Choroid plexus epithelial cell (primary cell): ENCODE results near the gene RRBP1.

Experiments
- DNase-seq: peaks from one replicate; pipeline ENCODE4 v3.0.0-alpha.2; 2010; ENCODE audit warnings: low read depth
- H3K4me3 ChIP-seq: 2 replicates; pipeline ENCODE4 v1.5.1; 2011; ENCODE audit warnings: low read depth, mild to moderate bottlenecking, control low read depth, low read length, moderate library complexity
- TF ChIP-seq, protein P1 (sequence below): conservative IDR thresholded peaks from 2 replicates; pipeline ENCODE4 v1.5.1; 2011; ENCODE audit warnings: low read depth, mild to moderate bottlenecking, control low read depth, inconsistent platforms, low read length, moderate library complexity

Gene RRBP1

DNA sequence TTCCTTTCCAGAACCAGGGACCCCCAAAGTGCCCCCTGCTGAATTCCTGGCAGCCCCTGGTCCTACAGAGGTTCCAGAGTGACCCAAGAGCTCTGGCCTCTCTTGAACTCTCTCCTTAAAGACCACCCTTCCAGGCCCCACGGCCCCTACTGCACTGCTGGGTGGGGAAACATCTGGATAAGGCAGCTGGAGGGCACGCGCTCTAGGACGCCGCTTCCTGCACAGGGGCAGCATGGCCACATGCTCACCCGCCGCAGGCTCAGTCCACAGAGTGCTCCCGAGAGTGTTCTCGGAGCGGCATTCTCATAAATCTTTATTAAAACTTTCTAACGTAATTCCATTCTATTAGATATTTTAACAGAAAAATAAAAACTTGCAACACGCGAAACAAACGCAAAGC is 37.0 kb downstream of the RRBP1 start:
- TF ChIP-seq, protein P1, sequence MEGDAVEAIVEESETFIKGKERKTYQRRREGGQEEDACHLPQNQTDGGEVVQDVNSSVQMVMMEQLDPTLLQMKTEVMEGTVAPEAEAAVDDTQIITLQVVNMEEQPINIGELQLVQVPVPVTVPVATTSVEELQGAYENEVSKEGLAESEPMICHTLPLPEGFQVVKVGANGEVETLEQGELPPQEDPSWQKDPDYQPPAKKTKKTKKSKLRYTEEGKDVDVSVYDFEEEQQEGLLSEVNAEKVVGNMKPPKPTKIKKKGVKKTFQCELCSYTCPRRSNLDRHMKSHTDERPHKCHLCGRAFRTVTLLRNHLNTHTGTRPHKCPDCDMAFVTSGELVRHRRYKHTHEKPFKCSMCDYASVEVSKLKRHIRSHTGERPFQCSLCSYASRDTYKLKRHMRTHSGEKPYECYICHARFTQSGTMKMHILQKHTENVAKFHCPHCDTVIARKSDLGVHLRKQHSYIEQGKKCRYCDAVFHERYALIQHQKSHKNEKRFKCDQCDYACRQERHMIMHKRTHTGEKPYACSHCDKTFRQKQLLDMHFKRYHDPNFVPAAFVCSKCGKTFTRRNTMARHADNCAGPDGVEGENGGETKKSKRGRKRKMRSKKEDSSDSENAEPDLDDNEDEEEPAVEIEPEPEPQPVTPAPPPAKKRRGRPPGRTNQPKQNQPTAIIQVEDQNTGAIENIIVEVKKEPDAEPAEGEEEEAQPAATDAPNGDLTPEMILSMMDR = no peak
- no peak overlapping the region for H3K4me3 ChIP-seq
- DNase-seq = no peak

DNA sequence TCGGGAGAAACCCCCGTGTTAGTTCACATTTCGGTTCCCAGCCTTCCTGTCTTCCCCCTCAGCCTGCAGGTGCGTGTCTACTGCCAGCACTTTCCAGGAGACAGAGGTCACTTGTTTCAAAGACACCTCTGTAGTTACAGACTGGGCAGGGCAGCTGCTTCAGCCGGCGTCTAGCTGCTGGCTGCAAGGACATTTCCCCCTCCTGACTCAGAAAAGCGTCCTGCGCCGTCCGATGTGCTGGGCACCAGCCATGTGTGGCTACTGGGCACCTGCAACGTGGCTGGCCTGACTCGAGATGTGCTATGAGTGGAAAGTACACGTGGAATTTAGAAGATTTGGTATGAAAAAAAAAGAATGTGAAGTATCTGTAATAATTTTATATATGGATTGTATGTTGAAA is 37.6 kb downstream of the RRBP1 start:
- no peak for DNase-seq
- H3K4me3 ChIP-seq = no peak overlapping the region
- TF ChIP-seq, protein P1 = no peak

DNA sequence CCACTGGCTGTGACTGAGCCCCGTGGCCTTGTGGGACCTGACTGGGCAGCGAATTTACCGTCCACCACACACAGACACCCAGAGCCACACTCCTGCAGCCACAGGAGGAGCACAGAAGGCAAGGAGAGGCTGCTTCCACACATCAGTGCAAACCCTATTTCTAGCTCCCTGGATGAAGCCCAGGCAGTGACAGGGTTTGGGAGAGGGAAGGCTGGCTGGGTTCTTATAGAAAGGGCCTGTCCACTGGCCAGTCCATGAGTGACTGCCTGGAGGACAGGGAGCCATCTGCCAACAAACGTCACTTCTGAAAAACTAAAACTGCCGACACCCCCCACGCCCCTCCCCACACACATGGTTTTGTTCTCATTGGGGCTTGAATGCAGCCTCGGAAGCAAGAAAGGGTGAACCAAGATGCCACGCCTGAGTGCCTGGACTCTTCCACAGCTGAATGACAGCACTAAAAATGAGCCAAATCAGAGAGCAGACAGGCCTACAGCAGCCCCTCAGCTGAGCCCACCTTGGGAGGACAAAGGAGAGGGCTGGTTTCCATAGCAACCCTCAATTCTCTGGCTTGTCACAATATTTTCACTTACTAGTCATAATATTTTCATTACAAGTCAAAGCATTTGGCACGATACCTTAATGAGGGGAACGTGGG is 38.4 kb downstream of the RRBP1 start:
- H3K4me3 ChIP-seq = no peak overlapping the region
- TF ChIP-seq, protein P1 = no peak
- no peak for DNase-seq

DNA sequence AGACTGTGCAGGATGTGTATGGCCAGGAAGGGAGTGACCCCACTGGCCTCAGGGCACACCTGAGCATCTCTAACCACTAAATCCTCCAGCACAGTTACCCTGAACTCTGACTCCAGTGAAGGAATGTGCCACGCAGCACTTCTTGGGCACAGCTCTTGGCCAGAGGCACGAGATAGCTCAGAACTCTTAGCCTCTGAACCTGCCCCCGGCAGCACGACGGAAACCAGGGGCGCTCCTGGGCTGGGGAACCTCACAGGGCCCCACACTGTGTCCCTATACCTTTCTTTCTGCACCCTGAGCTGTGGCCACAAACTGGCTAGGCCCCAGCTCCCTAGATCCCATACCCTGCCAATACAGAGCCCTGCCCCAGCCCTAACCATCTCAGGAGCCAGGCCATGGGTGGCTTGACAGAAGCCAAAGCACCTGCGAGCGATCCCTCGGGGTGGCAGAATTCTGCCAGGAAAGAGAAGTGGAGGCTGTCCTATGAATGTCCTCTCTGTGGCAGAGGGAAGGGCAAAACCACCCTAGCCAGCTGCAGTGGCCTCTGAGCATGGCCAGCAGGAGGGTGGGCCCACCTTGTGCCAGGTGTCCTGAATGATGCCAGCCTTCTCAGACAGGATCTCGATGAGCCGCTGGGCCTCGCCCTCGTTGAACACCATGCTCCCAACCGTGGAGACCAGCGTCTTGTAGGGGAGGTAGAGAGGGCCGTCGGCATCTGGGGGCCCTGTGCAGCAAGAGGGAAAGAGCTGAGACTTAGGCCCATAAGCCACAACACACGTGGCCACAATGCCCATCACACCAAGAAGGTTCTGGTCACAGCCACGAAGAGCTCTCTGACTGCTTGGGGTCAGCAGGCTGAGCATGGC is 39.4 kb downstream of the RRBP1 start:
- H3K4me3 ChIP-seq = no peak overlapping the region
- TF ChIP-seq, protein P1 = no peak

DNA sequence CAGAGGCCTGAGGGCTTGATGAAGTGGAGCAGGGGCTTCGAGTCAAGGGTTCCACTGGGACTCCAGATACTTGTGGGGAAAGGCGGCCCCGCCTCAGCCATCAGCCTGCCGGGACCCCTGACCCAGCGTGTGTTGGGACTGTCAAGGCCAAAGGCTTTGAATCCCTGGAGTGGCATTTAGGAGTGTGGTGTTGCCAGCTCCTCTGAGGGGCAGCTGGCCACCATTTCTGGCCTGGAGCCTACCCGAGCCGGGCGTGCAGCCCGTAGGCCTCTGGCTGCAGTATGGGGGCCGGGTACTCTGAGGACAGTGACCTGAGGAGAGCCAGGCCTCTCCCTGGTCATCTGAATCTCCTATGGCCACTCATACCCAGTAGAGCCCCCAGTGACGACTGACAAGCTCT is 40.0 kb downstream of the RRBP1 start:
- H3K4me3 ChIP-seq = no peak overlapping the region
- TF ChIP-seq, protein P1 = no peak
- DNase-seq = no peak

More for the DNA sequence above, 39.4 kb downstream of the RRBP1 start:
- no peak for DNase-seq

DNA sequence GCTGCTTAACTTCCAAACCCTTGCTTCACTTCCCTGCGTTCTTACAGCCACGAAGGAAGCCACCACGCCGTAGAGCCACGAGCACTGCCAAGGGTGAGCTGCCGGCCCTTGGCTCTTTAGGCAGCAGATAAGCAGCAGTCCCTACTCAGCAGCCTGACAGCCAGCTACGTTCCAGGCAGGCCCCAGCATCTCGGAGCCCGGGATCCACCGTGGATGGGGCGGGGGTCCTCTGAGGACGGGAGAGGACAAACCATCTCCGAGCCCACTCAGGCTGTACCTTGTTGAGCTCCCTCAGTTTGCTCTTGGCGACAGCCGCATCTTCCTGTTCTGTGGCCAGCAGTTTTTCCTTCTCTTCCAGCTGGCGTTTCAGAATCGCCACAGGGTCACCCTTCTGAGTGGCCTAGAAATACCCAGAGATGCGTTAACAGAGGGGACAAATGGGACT is 40.5 kb downstream of the RRBP1 start:
- no peak overlapping the region for H3K4me3 ChIP-seq
- TF ChIP-seq, protein P1 = no peak
- DNase-seq = no peak

DNA sequence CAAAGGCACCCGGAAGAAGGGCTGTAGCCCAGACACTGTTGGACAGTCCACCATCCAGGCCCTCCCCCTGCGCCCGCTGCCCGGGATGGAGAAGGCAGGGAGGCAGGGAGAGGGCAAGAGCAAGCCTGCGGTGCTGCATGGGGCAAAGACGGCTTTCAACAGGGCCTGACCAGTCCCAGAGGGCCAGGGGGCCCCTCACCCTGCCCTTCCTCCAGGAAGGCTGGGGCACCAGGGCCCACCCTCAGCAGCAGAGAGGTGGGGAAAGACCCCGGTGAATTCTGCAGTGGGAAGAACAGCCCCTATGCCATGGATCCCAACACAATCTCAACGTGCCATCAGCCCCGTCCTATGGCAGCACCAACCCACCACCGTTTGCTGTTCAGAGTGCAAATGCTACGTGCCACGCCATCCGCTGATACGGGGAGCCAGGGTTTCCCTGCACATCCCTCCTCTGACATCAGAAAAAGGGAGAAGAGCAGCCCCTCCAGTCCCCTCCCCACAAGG is 41.1 kb downstream of the RRBP1 start:
- TF ChIP-seq, protein P1 = no peak
- no peak for DNase-seq
- H3K4me3 ChIP-seq = no peak overlapping the region
